ENCODE results near the gene TXK.

GRCh38 chr4:48175328-48175727 is 41.3 kb upstream of the TXK start:
- no peak for TF ChIP-seq CTCF (IDR thresholded peaks at IDR 0.05)
- TF ChIP-seq POLR2A (IDR thresholded peaks at IDR 0.05): no peak

Measured in lower leg skin (tissue), 3 donors.